Psoas muscle (tissue), 8 donors: Measurements from ENCODE around the gene HDAC3. TPM values are rescaled to one million over a fixed set of nuclear protein-coding genes. Genes with fewer than 3 reads are reported as not detected.

Experiments
- ATAC-seq, 4 donors: fragments of 200-7000 bp; cut with Tn5 transposase; one replicate each; pipeline ENCODE4 v1.9.1; 2020; ENCODE audit warnings: moderate library complexity in 3 of 4, mild to moderate bottlenecking in 2 of 4
- DNase-seq, 2 donors: peaks; one replicate each; pipeline ENCODE4 v3.0.0-alpha.2; 2020
- H3K27ac ChIP-seq: fragments of 200-600 bp; one replicate; pipeline ENCODE4 v1.8.0; 2022
- H3K27me3 ChIP-seq, 3 donors: fragments of 200-600 bp in 1 of 3; one replicate each; pipeline versions ENCODE4 v1.6.1 to v1.8.0; 2013 to 2022; ENCODE audit warnings: low read length in 2 of 3, mild to moderate bottlenecking in 2 of 3, moderate library complexity in 1 of 3; ENCODE audit not compliant: insufficient read depth in 3 of 3
- H3K36me3 ChIP-seq, 2 donors: fragments of 200-600 bp in 1 of 2; one replicate each; pipeline versions ENCODE4 v1.6.1 to v1.8.0; 2013 to 2022; ENCODE audit warnings: low read depth in 1 of 2, mild to moderate bottlenecking in 1 of 2, moderate library complexity in 1 of 2; ENCODE audit not compliant: insufficient read depth in 1 of 2
- H3K4me1 ChIP-seq: fragments of 200-600 bp; one replicate; pipeline ENCODE4 v1.8.0; 2022
- H3K4me3 ChIP-seq: fragments of 200-600 bp; one replicate; pipeline ENCODE4 v1.8.0; 2022; ENCODE audit warnings: mild to moderate bottlenecking
- H3K9me3 ChIP-seq: fragments of 200-600 bp; one replicate; pipeline ENCODE4 v1.8.0; 2022
- WGBS, 3 donors: extraction: QIAGEN DNeasy Blood & Tissue Kit; methylation state at CpG; one replicate each; pipeline versions ENCODE4 v1.1.6 to v1.1.7; 2013; 5-methylcytosine and 5-hydroxymethylcytosine counted together
- intact Hi-C, 2 donors: fragments of 100-400 bp; cut with DNase I; formaldehyde crosslinking; loops; one replicate each; pipeline versions ENCODE4 v1.11.0 to v1.14.2; 2022
- polyA plus RNA-seq, 3 donors: library from polyadenylated mRNA; stranded (reverse); fragments of 200-250 nt; gene quantifications; one replicate each; pipeline ENCODE4 v1.2.3, GENCODE V29; 2013
- total RNA-seq, 4 donors: library from RNA; stranded (reverse); fragmentation: NEBNext Ultra II Directional in 2 of 4; extraction: Animal tissue kit (Norgen Biotek cat#: 25700) in 2 of 4; gene quantifications; one replicate each; pipeline versions ENCODE4 v1.2.1 to v1.2.4, GENCODE V29; 2021 to 2023
- TF ChIP-seq, protein P1 (sequence below): fragments of 200-600 bp; IDR thresholded peaks from one replicate; pipeline ENCODE4 v1.8.0; 2022; ENCODE audit warnings: antibody characterized with exemption
- donor health status: healthy with polysubstance abuse.
- donor health status: DM: no; HTN: no; CAD: no; lungs with moderate emphysema.
- donor health status: Bipolar disorder and iron deficiency.
- donor health status: healthy.
- donor health status: DM: yes; HTN: yes; CAD: no.
- donor health status: DM: no; HTN: no; CAD: no.
- donor health status: DM: no; HTN: no; CAD: no.
- donor health status: DM: yes; HTN: yes; CAD: no.

The HDAC3 gene
- total and polyA plus RNA-seq, 7 donors, result 16.9 to 41.3 (median 30.1) TPM

DNA sequence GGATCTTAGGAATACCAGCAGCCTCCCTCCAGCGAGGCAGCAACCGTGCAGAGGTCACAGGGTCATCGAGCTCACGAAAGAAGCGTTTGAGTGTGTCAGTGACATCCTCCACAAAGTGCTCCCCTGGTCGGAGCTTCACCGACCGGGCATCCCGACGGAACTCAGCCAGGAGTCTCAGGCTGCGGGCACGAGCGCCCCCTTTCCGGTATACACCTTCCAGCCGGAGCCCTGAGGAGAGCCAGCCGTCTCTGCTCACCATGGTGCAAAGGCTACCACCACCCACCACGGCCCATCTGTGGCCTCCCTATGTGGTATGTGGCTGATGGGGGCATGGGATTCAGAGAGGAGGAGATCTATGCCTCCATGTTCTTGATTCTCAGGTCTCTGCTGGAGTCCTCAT is 25.4 kb upstream of the HDAC3 start:
- DNase-seq (no peak), ATAC-seq (no peak)
- Histone ChIP-seq H3K4me1 (no peaks in the 10 kb centered on the region), H3K27me3 (no peaks in the 10 kb centered on the region), H3K4me3 (no peak overlapping the region), H3K27ac (no peak overlapping the region), H3K9me3 (no peaks in the 10 kb centered on the region), H3K36me3 (peaks cover 0 to 19% of the 10 kb centered on the region in 2 donors)
- WGBS, 3 donors, result 75 to 80% (median 76%) methylated on average over 17 of the region's 17 CpGs
- intact Hi-C loops, result no loop called here
- TF ChIP-seq, protein P1, sequence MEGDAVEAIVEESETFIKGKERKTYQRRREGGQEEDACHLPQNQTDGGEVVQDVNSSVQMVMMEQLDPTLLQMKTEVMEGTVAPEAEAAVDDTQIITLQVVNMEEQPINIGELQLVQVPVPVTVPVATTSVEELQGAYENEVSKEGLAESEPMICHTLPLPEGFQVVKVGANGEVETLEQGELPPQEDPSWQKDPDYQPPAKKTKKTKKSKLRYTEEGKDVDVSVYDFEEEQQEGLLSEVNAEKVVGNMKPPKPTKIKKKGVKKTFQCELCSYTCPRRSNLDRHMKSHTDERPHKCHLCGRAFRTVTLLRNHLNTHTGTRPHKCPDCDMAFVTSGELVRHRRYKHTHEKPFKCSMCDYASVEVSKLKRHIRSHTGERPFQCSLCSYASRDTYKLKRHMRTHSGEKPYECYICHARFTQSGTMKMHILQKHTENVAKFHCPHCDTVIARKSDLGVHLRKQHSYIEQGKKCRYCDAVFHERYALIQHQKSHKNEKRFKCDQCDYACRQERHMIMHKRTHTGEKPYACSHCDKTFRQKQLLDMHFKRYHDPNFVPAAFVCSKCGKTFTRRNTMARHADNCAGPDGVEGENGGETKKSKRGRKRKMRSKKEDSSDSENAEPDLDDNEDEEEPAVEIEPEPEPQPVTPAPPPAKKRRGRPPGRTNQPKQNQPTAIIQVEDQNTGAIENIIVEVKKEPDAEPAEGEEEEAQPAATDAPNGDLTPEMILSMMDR, result no peak

DNA sequence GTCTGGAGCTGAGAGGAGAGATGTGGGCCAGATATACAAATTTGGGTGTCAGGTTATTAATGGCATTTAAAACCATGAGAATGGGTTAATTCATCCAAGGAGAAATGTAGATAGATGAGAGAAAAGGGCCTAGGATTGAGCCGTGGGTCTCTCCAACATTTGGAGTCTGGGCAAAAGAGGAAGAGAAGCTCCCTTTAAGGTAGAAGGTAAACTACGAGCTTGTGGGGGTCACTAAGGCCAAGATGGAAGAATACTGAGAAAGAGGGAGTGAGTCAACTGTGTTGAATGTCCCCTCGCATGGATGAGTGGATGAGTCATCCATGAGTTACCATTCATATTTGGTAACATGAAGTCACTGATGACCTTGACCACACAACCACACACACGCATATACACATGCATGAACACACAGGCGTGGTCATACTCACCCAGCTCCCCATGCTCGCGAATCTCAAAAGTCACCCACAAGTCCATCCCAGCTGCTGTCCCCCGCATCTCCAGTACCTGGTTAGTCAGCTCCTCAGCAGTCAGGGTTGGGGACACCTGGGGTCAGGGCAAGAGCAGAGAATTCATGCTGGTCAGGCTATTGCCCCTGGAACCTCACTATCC is 21.4 kb upstream of the HDAC3 start:
- Histone ChIP-seq H3K27ac (no peak overlapping the region), H3K4me3 (no peak overlapping the region), H3K27me3 (no peaks in the 10 kb centered on the region), H3K36me3 (peaks cover 0 to 14% of the 10 kb centered on the region in 2 donors), H3K4me1 (no peaks in the 10 kb centered on the region), H3K9me3 (no peaks in the 10 kb centered on the region)
- TF ChIP-seq, protein P1, result no peak
- peak in 1 of 2 donors; percentile 19 for DNase-seq
- intact Hi-C loops, result no loop called here
- ATAC-seq, result peak in 3 of 4 donors; percentile 41 to 68 (median 56)
- 69 to 76% (median 73%) methylated on average over 8 of the region's 8 CpGs for WGBS, 3 donors

DNA sequence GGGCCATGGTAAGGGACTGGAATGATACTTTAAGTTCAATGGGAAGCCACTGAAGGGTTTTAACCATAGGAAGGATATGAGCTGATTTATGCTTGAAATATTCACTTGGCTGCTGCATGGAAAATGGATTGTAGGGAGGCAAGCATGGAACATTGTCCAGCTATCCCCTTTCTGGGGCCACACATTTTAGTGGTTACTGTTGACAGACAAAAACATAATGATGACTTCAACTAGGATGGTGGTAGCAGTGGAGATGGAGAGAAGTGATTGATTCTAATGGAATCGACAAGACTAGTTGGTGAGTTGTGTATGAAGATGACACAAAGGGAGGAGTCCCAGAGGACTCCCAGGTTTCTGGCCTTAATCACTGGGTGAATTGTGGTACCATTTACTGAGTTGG is 20.8 kb upstream of the HDAC3 start:
- H3K36me3 ChIP-seq, result peaks cover 0 to 14% of the 10 kb centered on the region in 2 donors
- H3K4me1 ChIP-seq, result no peaks in the 10 kb centered on the region
- TF ChIP-seq, protein P1, result no peak
- ATAC-seq, result no peak
- no peaks in the 10 kb centered on the region for H3K27me3 ChIP-seq
- intact Hi-C loops, result no loop called here
- no peak overlapping the region for H3K4me3 ChIP-seq
- 90 to 97% (median 91%) methylated on average over 1 of the region's 1 CpG for WGBS, 3 donors
- H3K9me3 ChIP-seq, result no peaks in the 10 kb centered on the region
- no peak for DNase-seq
- H3K27ac ChIP-seq, result no peak overlapping the region

DNA sequence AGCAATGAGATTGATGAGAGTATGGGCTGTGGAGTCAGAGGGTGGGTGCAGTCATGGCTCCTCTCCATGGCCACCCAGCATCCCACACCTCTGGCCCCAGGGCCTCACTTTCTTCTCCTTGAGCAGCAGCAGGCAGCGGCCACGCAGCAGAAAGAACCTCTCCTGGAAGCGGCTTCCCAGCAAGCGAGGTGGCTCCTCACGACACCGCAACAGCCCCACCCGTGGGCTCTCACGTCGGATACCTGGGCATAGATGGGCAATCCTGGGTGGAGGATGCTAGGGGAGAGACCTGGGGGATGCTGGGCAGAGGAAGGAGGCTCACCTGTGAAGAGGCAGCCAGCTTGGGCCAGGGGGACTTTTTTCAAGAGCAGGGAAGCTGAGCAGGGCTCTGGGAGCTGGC is 19.7 kb upstream of the HDAC3 start:
- TF ChIP-seq, protein P1, result no peak
- Histone ChIP-seq H3K4me1 (no peaks in the 10 kb centered on the region), H3K36me3 (peaks cover 0 to 11% of the 10 kb centered on the region in 2 donors), H3K4me3 (no peak overlapping the region), H3K27me3 (no peaks in the 10 kb centered on the region), H3K27ac (no peak overlapping the region), H3K9me3 (no peaks in the 10 kb centered on the region)
- intact Hi-C loops, result no loop called here
- DNase-seq, result no peak
- no peak for ATAC-seq
- WGBS, 3 donors, result 91 to 92% (median 92%) methylated on average over 9 of the region's 9 CpGs

DNA sequence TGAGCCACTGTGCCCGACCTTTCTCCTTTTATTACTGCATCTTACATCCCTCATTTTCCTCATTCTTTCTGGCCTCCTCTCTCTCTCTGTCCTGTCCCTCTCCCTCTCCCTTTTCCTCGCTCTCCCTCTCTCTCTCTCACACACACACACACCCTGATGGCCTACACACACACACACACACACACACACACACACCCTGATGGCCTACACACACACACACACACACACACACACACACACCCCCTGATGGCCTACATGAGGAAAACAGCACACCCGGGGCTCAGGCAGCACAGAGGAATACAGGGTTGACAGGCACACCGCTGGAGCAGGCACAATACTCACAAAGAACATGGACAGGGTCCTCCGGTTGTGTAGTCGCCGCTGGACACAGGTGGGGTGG is 18.4 kb upstream of the HDAC3 start:
- H3K27ac ChIP-seq, result no peak overlapping the region
- DNase-seq (no peak), ATAC-seq (no peak)
- no peaks in the 10 kb centered on the region for H3K9me3 ChIP-seq
- TF ChIP-seq, protein P1, result no peak
- H3K4me1 ChIP-seq, result no peaks in the 10 kb centered on the region
- H3K4me3 ChIP-seq, result no peak overlapping the region
- no peaks in the 10 kb centered on the region for H3K27me3 ChIP-seq
- WGBS, 3 donors, result 78 to 81% (median 79%) methylated on average over 7 of the region's 7 CpGs
- intact Hi-C loops, result no loop called here
- peaks cover 0 to 8% of the 10 kb centered on the region in 2 donors for H3K36me3 ChIP-seq
